Activated B cell treated with CpG ODN at 0.5 μM for 24 hours (primary cell): ENCODE data around the gene KIF24. TPM values are rescaled to one million over a fixed set of nuclear protein-coding genes. Genes with fewer than 3 reads are reported as not detected.

Experiments
- ATAC-seq: fragments of 200-7000 bp; cut with Tn5 transposase; one replicate; pipeline ENCODE4 v1.10.0; 2021; ENCODE audit warnings: low read depth, mild to moderate bottlenecking, moderate library complexity
- CTCF ChIA-PET: fragments of 350-600 bp; sonication (Branson Sonifier 250); formaldehyde crosslinking; loops from one replicate; lab custom pipeline; 2021; ENCODE audit warnings: antibody characterized with exemption; lab: Charles Lee
- POLR2A ChIA-PET: fragments of 350-600 bp; sonication (Branson Sonifier 250); formaldehyde crosslinking; loops from one replicate; lab custom pipeline; 2021; ENCODE audit warnings: antibody characterized with exemption; lab: Charles Lee
- DNase-seq: peaks from one replicate; pipeline ENCODE4 v3.0.0; 2022
- H3K27ac Mint-ChIP-seq: one replicate; pipeline ENCODE4 v1.8.0; 2020; ENCODE audit warnings: mixed read lengths
- H3K27me3 Mint-ChIP-seq: one replicate; pipeline ENCODE4 v1.8.0; 2021; ENCODE audit warnings: mixed read lengths
- H3K36me3 Mint-ChIP-seq: one replicate; pipeline ENCODE4 v1.8.0; 2021; ENCODE audit warnings: low read depth, mixed read lengths
- H3K4me1 Mint-ChIP-seq: one replicate; pipeline ENCODE4 v1.8.0; 2021; ENCODE audit warnings: mixed read lengths
- H3K4me3 Mint-ChIP-seq: one replicate; pipeline ENCODE4 v1.8.0; 2020; ENCODE audit warnings: mild to moderate bottlenecking, mixed read lengths
- H3K9me3 Mint-ChIP-seq: one replicate; pipeline ENCODE4 v1.8.0; 2020; ENCODE audit warnings: mixed read lengths
- intact Hi-C: fragments of 100-400 bp; cut with micrococcal nuclease; formaldehyde crosslinking; loops from one replicate; pipeline ENCODE4 v1.15.1; 2024
- total RNA-seq: library from RNA; stranded (reverse); gene quantifications from 2 replicates; pipeline ENCODE4 v1.2.3, GENCODE V29; 2022
- TF ChIP-seq, protein P1 (sequence below): fragments of 200-600 bp; IDR thresholded peaks from one replicate; pipeline ENCODE4 v1.8.0; 2022; ENCODE audit warnings: antibody characterized with exemption, mild to moderate bottlenecking

The KIF24 gene
- total RNA-seq, 1 donor from 2014 or later: 0.71 TPM

DNA sequence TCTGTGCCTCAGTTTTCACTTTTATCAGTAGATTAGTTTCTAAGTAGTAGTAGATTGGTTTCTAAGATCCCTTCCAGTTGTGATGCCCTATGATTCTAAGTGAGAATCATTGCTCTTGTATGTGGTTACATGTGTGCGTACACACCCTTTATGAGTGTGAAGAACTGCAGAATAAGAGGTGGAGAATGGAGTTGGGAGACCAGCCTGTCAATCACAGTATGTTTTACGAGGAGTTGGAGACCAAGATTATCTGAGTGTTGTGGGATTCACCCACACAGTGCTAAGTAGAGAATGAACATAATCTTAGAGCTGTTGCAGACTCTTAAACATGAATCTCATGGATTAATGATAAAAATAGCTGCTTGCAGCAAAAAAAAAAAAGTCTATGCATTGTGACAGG lies 37.6 kb downstream of the KIF24 start:
- ATAC-seq: no peak
- no peak for DNase-seq
- no peak overlapping the region for H3K4me3 Mint-ChIP-seq
- no peaks in the 10 kb centered on the region for H3K36me3 Mint-ChIP-seq
- POLR2A ChIA-PET: no interaction called here
- H3K27me3 Mint-ChIP-seq: no peaks in the 10 kb centered on the region
- no peak overlapping the region for H3K27ac Mint-ChIP-seq
- intact Hi-C loops: no loop called here
- CTCF ChIA-PET: no interaction called here
- no peaks in the 10 kb centered on the region for H3K4me1 Mint-ChIP-seq
- H3K9me3 Mint-ChIP-seq: no peaks in the 10 kb centered on the region
- TF ChIP-seq, protein P1, sequence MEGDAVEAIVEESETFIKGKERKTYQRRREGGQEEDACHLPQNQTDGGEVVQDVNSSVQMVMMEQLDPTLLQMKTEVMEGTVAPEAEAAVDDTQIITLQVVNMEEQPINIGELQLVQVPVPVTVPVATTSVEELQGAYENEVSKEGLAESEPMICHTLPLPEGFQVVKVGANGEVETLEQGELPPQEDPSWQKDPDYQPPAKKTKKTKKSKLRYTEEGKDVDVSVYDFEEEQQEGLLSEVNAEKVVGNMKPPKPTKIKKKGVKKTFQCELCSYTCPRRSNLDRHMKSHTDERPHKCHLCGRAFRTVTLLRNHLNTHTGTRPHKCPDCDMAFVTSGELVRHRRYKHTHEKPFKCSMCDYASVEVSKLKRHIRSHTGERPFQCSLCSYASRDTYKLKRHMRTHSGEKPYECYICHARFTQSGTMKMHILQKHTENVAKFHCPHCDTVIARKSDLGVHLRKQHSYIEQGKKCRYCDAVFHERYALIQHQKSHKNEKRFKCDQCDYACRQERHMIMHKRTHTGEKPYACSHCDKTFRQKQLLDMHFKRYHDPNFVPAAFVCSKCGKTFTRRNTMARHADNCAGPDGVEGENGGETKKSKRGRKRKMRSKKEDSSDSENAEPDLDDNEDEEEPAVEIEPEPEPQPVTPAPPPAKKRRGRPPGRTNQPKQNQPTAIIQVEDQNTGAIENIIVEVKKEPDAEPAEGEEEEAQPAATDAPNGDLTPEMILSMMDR: no peak

DNA sequence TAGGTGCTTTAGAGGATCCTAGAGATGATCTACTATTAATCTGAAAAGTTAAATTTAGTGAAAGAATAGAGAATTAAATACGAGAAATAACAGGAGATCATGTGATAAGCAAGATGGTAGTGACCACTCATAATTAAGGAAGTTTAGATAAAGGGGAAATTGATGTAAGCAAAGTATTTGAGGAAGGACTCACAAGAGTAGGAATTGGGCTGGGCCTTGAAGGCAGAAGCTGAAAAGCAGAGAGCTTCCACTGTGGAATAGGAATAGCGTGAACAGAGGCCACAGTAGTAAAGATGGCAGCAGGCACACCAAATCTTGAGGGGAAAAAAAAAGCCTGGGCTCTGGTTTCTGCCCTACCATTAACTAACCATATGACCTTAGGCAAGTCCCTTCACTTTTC lies 38.0 kb downstream of the KIF24 start:
- CTCF ChIA-PET: no interaction called here
- Mint-ChIP-seq H3K9me3 (no peaks in the 10 kb centered on the region), H3K4me3 (no peak overlapping the region), H3K27ac (no peak overlapping the region), H3K4me1 (no peaks in the 10 kb centered on the region), H3K27me3 (no peaks in the 10 kb centered on the region), H3K36me3 (no peaks in the 10 kb centered on the region)
- TF ChIP-seq, protein P1: no peak
- intact Hi-C loops: no loop called here
- ATAC-seq (no peak), DNase-seq (no peak)
- POLR2A ChIA-PET: no interaction called here

DNA sequence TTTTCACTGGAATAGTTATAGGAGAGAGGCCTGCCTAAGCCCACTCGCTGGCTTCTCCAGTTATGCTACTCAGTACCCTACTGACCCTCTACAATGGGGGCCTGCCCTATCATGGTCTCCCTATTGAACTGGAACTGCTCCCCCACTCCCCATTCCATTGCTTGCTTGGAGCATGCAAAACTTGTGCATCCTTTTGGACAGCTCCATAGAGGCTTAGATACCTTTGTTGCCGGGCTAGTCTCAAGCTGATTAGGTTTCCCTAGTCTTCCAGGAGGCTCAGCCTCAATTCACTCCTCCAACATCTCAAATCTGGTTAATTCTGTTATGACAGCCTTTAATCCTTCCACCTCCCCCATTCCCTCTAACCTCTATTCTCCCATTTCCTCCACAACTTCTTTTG lies 39.9 kb downstream of the KIF24 start:
- H3K4me1 Mint-ChIP-seq: no peaks in the 10 kb centered on the region
- no peak overlapping the region for H3K27ac Mint-ChIP-seq
- TF ChIP-seq, protein P1: no peak
- no peak for DNase-seq
- H3K9me3 Mint-ChIP-seq: no peaks in the 10 kb centered on the region
- intact Hi-C loops: no loop called here
- CTCF ChIA-PET: no interaction called here
- no peak overlapping the region for H3K4me3 Mint-ChIP-seq
- ATAC-seq: no peak
- POLR2A ChIA-PET: interaction anchor here (0.6 kb wide), 1 partner anchor 64 kb away, joined by 4 read pairs; no protein-coding TSS in a partner anchor
- no peaks in the 10 kb centered on the region for H3K36me3 Mint-ChIP-seq
- no peaks in the 10 kb centered on the region for H3K27me3 Mint-ChIP-seq

DNA sequence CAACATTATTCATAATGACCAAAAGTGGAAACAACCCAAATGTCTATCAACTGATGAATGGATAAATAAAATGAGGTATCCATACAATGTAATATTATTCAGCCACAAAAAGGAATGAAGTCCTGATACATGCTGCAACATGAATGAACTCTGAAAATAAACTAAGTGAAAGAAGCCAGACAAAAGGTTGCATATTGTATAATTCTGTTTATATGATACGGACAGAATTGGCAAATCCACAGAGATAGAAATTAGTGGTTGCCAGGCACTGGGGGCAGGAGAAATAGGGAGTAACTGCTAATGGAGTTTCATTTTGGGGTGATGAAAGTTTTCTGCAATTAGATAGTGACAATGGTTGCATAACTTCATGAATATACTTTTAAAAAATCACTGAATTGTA lies 47.0 kb downstream of the KIF24 start:
- no peak for ATAC-seq
- no peak overlapping the region for H3K4me3 Mint-ChIP-seq
- TF ChIP-seq, protein P1: no peak
- no peaks in the 10 kb centered on the region for H3K9me3 Mint-ChIP-seq
- H3K36me3 Mint-ChIP-seq: no peaks in the 10 kb centered on the region
- H3K4me1 Mint-ChIP-seq: no peaks in the 10 kb centered on the region
- POLR2A ChIA-PET: no interaction called here
- no peak for DNase-seq
- no peak overlapping the region for H3K27ac Mint-ChIP-seq
- intact Hi-C loops: no loop called here
- CTCF ChIA-PET: no interaction called here
- H3K27me3 Mint-ChIP-seq: no peaks in the 10 kb centered on the region

DNA sequence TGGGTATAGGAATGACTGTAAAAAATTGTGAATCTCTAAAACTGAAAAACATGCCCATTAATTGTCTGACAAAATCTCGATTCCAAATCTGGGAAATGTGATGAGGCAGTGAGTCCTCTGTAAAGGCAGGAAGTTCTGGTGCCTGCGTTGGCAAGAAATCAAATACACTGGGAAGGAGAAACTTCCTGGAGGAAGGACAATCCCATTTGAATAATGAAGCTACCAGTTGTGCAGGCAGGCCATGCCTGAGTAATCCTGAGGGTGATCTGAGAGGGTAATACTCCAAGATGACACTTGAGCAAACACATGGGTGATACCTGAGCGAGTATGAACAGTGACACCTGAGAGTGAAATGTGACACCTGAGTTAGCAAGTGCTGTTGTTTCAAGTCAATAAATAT lies 49.7 kb downstream of the KIF24 start:
- intact Hi-C loops: no loop called here
- CTCF ChIA-PET: no interaction called here
- Mint-ChIP-seq H3K9me3 (no peaks in the 10 kb centered on the region), H3K4me1 (no peaks in the 10 kb centered on the region), H3K4me3 (no peak overlapping the region), H3K27ac (no peak overlapping the region), H3K36me3 (no peaks in the 10 kb centered on the region), H3K27me3 (no peaks in the 10 kb centered on the region)
- no peak for ATAC-seq
- no peak for DNase-seq
- POLR2A ChIA-PET: no interaction called here
- TF ChIP-seq, protein P1: no peak

Other genes with a start within 250 kb of the KIF24 start
- 3.8 and 5.9 TPM in 2 replicates for gene DCAF12, start 202.6 kb downstream of the KIF24 start, total RNA-seq
- 28.3 and 30.6 TPM in 2 replicates for gene UBAP1, start 150.2 kb downstream of the KIF24 start, total RNA-seq
- 19.2 and 19.7 TPM in 2 replicates for gene NUDT2, start 301 bp upstream of the KIF24 start, total RNA-seq
- 0.24 and 0.27 TPM in 2 replicates for gene MYORG, start 47.6 kb upstream of the KIF24 start, total RNA-seq
- 13.5 and 16.9 TPM in 2 replicates for gene FAM219A, start 129.3 kb upstream of the KIF24 start, total RNA-seq
- gene DNAI1, start 129.5 kb upstream of the KIF24 start, total RNA-seq: not detected in 2 replicates
- not detected in 2 replicates for gene ENHO, start 193.7 kb upstream of the KIF24 start, total RNA-seq